GM18505 (cell line): ENCODE measurements around the gene MZB1.

Experiments used
- ATAC-seq: cut with Tn5 transposase; IDR thresholded peaks from one replicate; pipeline ENCODE4 v1.9.1; 2021; ENCODE audit not compliant: unreplicated experiment
- POLR2A ChIP-seq: IDR thresholded peaks from 4 replicates; pipeline ENCODE4 v1.6.1; 2011; ENCODE audit warnings: borderline replicate concordance; ENCODE audit not compliant: insufficient read depth, insufficient read length; ENCODE audit errors: extremely low read depth

MZB1 gene

DNA sequence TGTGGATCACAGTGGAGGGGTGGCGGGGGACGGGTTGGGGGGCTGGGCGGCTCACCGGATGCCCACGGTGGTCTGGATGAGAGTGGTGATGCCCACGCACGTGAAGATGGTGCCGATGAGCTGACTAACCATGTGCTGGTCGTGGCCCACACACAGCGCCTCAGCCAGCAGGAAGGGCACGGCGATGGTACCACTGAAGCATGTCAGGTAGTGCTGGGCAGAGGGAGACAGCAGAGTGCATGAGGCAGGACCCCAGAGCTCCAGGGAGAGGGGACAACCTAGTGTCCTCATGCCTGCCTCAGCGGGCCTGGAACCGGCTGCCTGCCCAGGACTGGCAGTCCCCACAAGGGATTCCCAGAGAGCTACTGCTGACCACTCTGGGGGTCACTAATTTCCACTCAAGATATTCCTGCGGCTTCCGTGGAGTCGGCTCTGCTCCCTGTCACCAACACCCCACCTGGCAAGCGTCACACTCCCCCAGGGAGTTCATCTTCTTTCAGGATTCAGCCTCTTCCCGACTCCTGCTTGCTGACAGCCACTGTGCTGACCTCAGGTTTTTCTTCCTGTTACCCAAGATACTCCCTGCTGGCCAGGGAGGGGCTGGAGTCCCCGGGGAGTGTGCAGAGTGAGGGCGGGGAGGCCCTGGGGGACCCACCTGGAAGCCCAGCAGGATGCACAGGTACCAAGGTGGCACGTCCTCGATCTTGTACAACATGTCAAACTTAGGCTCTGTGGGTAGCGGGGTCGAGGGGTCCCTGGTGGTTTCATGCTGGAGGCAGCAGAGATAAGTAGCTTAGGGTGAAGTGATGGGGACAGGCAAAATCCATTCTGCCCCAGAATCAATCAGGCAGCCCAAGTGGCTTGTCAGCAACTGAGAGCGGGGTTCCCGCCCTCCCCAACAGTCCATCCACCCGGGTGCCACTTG lies 7.6 kb downstream of the MZB1 start:
- no peak for TF ChIP-seq POLR2A
- ATAC-seq: no peak

GRCh38 chr5:139379626-139380449 lies 9.9 kb downstream of the MZB1 start:
- ATAC-seq: no peak
- TF ChIP-seq POLR2A: no peak

GRCh38 chr5:139378941-139379361 lies 10.8 kb downstream of the MZB1 start:
- ATAC-seq: no peak
- no peak for TF ChIP-seq POLR2A

DNA sequence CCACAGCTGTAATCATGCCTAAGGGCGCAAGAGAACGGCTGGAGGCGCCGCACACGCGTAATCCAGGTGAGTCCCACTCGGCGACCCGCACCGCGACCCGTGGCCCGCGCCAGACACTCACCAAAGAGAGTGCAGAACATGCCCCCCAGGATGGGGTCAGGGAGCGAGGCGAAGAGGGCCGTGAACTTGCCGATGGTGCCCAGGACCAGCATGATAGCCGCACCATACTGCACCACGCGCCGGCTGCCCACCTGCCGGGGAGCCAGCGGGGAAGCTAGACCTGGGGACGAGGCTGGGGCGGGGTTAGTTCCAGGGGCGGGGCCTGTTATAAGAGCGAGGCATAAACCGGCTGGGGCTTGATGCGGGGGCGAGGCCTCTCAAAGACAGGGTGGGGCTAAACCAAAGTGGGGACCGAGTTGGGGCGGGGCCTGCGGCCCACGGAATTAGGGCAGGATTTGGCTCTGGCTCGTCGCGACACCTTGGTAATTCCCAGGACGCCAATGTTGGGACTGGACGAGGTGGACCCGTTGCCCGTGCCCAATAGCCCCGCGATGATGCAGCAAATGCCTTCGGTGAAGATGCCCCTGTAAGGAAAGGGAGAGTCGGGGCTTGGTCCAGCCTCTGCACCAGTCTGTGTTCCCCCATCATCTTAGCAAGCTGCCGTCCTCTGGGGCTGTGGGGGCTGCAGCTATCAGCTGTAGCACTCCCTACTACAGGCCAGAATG lies 11.4 kb downstream of the MZB1 start:
- no peak for TF ChIP-seq POLR2A
- no peak for ATAC-seq

GRCh38 chr5:139377226-139377625 lies 12.5 kb downstream of the MZB1 start:
- no peak for ATAC-seq
- no peak for TF ChIP-seq POLR2A

- no peak for TF ChIP-seq POLR2A
- no peak for ATAC-seq
Observed at GRCh38 chr5:139376364-139376763, 13.3 kb downstream of the MZB1 start.

GRCh38 chr5:139374909-139375308 lies 14.8 kb downstream of the MZB1 start:
- ATAC-seq: no peak
- no peak for TF ChIP-seq POLR2A

- no peak for ATAC-seq
- TF ChIP-seq POLR2A: no peak
Observed at GRCh38 chr5:139371482-139372435, 18.0 kb downstream of the MZB1 start.

DNA sequence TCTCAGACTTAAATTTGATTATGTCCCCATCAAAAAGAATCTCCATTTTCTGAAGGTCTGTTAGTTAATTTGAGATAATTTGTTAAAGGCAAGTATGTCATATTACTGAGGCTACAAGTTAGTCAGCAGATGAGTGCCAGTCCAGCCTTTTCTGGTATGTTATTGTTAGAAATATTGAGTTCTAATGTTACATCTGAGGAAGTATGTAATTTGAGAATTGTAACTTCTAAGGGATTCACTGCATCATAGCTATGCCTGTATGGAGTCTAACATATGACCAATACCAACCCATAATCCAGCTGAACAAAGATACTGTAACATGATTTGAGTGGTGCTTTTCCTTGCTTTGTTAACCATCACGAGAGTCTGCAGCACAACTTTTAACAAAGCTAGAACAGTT lies 20.5 kb downstream of the MZB1 start:
- no peak for ATAC-seq
- no peak for TF ChIP-seq POLR2A

GRCh38 chr5:139368613-139369012 lies 21.1 kb downstream of the MZB1 start:
- TF ChIP-seq POLR2A: no peak
- no peak for ATAC-seq

DNA sequence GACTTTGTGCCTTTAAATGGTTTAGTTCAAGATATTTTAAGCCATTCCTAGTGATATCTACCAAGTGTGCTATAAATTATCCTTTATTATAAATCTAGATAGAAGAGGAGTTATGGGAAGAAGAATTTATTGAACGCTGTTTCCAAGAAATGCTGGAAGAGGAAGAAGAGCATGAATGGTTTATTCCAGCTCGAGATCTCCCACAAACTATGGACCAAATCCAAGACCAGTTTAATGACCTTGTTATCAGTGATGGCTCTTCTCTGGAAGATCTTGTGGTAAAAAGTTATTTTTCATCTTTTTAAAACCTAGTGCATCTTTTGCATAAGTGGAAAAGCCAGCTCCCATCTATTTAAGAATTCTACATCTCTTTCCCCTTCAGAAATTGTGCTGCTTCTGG lies 25.2 kb downstream of the MZB1 start:
- ATAC-seq: no peak
- no peak for TF ChIP-seq POLR2A

DNA sequence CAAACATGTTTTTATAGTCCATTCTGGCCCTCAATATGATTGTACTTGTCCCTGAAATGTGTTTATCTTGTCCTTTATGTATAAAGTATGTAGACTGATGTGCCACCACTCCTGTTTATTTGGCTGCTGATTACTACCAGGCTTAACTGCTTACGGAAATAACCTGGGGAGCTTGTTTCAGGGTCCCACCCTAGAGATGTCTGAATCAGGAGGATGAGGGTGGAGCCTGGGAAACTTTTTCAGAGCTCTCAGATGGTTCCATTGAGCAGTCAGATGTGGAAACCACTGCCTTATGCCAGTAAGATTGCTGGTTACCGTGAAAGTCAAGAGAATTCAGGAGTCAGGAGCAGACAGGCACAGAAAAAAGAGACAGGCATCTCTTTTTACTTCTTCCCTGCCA lies 25.8 kb downstream of the MZB1 start:
- ATAC-seq: no peak
- no peak for TF ChIP-seq POLR2A

DNA sequence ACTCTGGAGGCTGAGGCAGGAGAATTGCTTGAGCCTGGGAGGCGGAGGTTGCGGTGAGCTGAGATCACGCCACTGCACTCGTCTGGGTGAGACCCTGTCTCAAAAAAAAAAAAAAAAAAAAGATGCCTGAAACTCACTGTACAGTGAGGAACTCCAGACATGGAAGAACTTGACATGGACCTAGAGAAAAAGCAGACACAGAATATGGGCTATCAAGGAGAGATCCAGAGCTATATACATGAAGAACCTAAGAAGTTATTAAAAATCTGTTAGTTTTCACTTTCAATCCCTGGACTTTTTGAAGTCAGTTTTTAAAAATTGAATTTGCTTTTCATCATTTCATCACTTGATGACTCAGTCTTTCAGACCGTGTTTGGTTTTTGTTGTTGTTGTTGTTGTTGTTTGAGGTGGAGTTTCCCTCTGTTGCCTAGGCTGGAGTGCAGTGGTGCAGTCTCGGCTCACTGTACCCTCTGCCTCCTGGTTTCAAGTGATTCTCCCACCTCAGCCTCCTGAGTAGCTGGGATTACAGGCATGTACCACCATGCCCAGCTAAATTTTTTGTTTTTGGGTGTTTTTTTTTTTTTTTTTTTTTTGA lies 27.8 kb downstream of the MZB1 start:
- no peak for TF ChIP-seq POLR2A
- ATAC-seq: no peak

DNA sequence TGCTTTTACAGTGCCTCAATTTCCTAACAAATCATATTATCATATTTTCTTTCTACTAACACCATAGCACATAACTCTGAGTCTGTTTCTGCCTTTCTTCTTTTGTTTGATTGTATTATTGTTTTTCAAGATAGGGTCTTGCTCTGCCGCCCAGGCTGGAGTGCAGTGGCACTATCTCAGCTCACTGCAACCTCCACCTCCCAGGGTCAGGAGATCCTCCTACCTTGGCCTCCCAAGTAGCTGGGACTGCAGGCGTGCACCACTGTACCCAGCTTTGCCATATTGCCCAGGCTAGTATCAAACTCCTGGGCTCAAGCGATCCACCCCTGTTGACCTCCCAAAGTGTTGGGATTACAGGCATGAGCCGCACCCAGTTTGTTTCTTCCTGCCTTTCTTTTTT lies 29.3 kb downstream of the MZB1 start:
- TF ChIP-seq POLR2A: no peak

More for the DNA sequence above, 29.3 kb downstream of the MZB1 start:
- no peak for ATAC-seq
